Prostate gland (tissue), 2 donors: ENCODE data around the gene TTC33. TPM values are rescaled to one million over a fixed set of nuclear protein-coding genes. Genes with fewer than 3 reads are reported as not detected.

Experiments
- DNase-seq: peaks from one replicate; pipeline ENCODE4 v3.0.0-alpha.2; 2019; ENCODE audit warnings: low spot score
- H3K27ac ChIP-seq, 2 donors: fragments of 200-600 bp; sonication (generic); 2 replicates each; pipeline ENCODE4 v1.5.1; 2017 to 2019
- H3K27me3 ChIP-seq: fragments of 200-600 bp; sonication (generic); replicated peaks from 2 replicates; pipeline ENCODE4 v1.5.1; 2019; ENCODE audit not compliant: insufficient read depth
- H3K36me3 ChIP-seq, 2 donors: fragments of 200-600 bp; sonication (generic); 1 replicate in 1 of 2; 2 replicates in 1 of 2; pipeline versions ENCODE4 v1.5.1 to v1.8.1; 2017 to 2019
- H3K4me1 ChIP-seq: fragments of 200-600 bp; sonication (generic); replicated peaks from 2 replicates; pipeline ENCODE4 v1.5.1; 2019
- H3K4me3 ChIP-seq, 2 donors: fragments of 200-600 bp; sonication (generic); 2 replicates each; pipeline ENCODE4 v1.5.1; 2017 to 2019
- H3K9me3 ChIP-seq: fragments of 200-600 bp; sonication (generic); 2 replicates; pipeline ENCODE4 v1.5.1; 2017
- CTCF ChIP-seq, 4 experiments: fragments of 200-600 bp in 2 of 4; fragments of 450-650 bp in 2 of 4; sonication (generic) in 2 of 4; IDR thresholded peaks; 1 replicate in 3 of 4; 2 replicates in 1 of 4; pipeline ENCODE4 v1.5.1; 2016 to 2019; ENCODE audit warnings: antibody characterized with exemption in 4 of 4, mild to moderate bottlenecking in 2 of 4, moderate library complexity in 2 of 4
- POLR2A ChIP-seq: fragments of 450-650 bp; IDR thresholded peaks from one replicate; pipeline ENCODE4 v1.6.1; 2016; ENCODE audit warnings: antibody characterized with exemption, mild to moderate bottlenecking
- POLR2AphosphoS5 ChIP-seq: sonication (generic); formaldehyde crosslinking; IDR thresholded peaks from one replicate; pipeline ENCODE4 v1.6.1; 2017; ENCODE audit warnings: antibody characterized with exemption
- WGBS: methylation state at CpG from one replicate; pipeline ENCODE4 v1.1.5; 2018; 5-methylcytosine and 5-hydroxymethylcytosine counted together
- intact Hi-C: fragments of 100-400 bp; cut with DNase I; formaldehyde crosslinking; loops from one replicate; pipeline ENCODE4 v1.14.2; 2022
- total RNA-seq, 2 donors: library from RNA; depleted of rRNA; stranded (reverse); fragments of >200 nt; gene quantifications; one replicate each; pipeline ENCODE4 v1.1.0, GENCODE V29; 2016

TTC33 gene
- total RNA-seq, 2 donors from 2014 or later = 11.9 to 17.6 TPM

GRCh38 chr5:40503439-40503838 is 252.3 kb downstream of the TTC33 start:
- Histone ChIP-seq H3K4me1 (no peaks in the 10 kb centered on the region), H3K27me3 (no peaks in the 10 kb centered on the region), H3K9me3 (no peaks in the 10 kb centered on the region), H3K27ac (no peak overlapping the region), H3K4me3 (no peak overlapping the region), H3K36me3 (no peaks in the 10 kb centered on the region)
- intact Hi-C loops = no loop called here
- WGBS = 50% methylated on average over 2 of the region's 2 CpGs
- TF ChIP-seq POLR2AphosphoS5 (no peak), CTCF (IDR thresholded peaks at IDR 0.05) (no peak), POLR2A (no peak)
- DNase-seq = no peak

- Histone ChIP-seq H3K27me3 (no peaks in the 10 kb centered on the region), H3K36me3 (no peaks in the 10 kb centered on the region), H3K4me1 (no peaks in the 10 kb centered on the region), H3K9me3 (no peaks in the 10 kb centered on the region), H3K4me3 (no peak overlapping the region), H3K27ac (no peak overlapping the region)
- no peak for TF ChIP-seq POLR2A
- no peak for TF ChIP-seq POLR2AphosphoS5
- no peak for TF ChIP-seq CTCF (IDR thresholded peaks at IDR 0.05)
- no peak for DNase-seq
- intact Hi-C loops = no loop called here
- 93% methylated on average over 3 of the region's 3 CpGs for WGBS
Measured at GRCh38 chr5:40502736-40503135, 253.0 kb downstream of the TTC33 start.

GRCh38 chr5:40501711-40502444 is 253.9 kb downstream of the TTC33 start:
- H3K4me3 ChIP-seq = no peak overlapping the region

GRCh38 chr5:40499518-40500273 is 256.1 kb downstream of the TTC33 start:
- no peak for DNase-seq
- WGBS = 82% methylated on average over 3 of the region's 3 CpGs
- Histone ChIP-seq H3K4me1 (no peaks in the 10 kb centered on the region), H3K9me3 (no peaks in the 10 kb centered on the region), H3K4me3 (no peak overlapping the region), H3K36me3 (no peaks in the 10 kb centered on the region), H3K27me3 (no peaks in the 10 kb centered on the region), H3K27ac (no peak overlapping the region)
- intact Hi-C loops = no loop called here
- TF ChIP-seq CTCF (IDR thresholded peaks at IDR 0.05) = no peak
- no peak for TF ChIP-seq POLR2A
- TF ChIP-seq POLR2AphosphoS5 = no peak

More at GRCh38 chr5:40501711-40502444, 253.9 kb downstream of the TTC33 start:
- Histone ChIP-seq H3K4me1 (no peaks in the 10 kb centered on the region), H3K9me3 (no peaks in the 10 kb centered on the region), H3K36me3 (no peaks in the 10 kb centered on the region), H3K27me3 (no peaks in the 10 kb centered on the region), H3K27ac (no peak overlapping the region)
- no peak for TF ChIP-seq CTCF (IDR thresholded peaks at IDR 0.05)
- no peak for TF ChIP-seq POLR2AphosphoS5
- no peak for TF ChIP-seq POLR2A
- WGBS = 92% methylated on average over 4 of the region's 4 CpGs
- intact Hi-C loops = no loop called here
- no peak for DNase-seq
